HG02642 (cell line): ENCODE data around the gene MBD1.
"Not testable (repeated sequence)": the region's sequence is repeated elsewhere in the genome, so short reads cannot be mapped to it uniquely, and the experiment has no call there.

Experiments
- ATAC-seq: cut with Tn5 transposase; IDR thresholded peaks from one replicate; pipeline ENCODE4 v1.9.1; 2021; ENCODE audit warnings: mild to moderate bottlenecking; ENCODE audit not compliant: unreplicated experiment, poor library complexity

Gene MBD1, protein sequence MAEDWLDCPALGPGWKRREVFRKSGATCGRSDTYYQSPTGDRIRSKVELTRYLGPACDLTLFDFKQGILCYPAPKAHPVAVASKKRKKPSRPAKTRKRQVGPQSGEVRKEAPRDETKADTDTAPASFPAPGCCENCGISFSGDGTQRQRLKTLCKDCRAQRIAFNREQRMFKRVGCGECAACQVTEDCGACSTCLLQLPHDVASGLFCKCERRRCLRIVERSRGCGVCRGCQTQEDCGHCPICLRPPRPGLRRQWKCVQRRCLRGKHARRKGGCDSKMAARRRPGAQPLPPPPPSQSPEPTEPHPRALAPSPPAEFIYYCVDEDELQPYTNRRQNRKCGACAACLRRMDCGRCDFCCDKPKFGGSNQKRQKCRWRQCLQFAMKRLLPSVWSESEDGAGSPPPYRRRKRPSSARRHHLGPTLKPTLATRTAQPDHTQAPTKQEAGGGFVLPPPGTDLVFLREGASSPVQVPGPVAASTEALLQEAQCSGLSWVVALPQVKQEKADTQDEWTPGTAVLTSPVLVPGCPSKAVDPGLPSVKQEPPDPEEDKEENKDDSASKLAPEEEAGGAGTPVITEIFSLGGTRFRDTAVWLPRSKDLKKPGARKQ

GRCh38 chr18:50281295-50281971 is at the start of gene MBD1:
Gene MBD1, minus strand, starts transcription at chr18:50281523. Its CDS starts 1,531 bp downstream, at chr18:50279992.
- peak; percentile 90 for ATAC-seq

DNA sequence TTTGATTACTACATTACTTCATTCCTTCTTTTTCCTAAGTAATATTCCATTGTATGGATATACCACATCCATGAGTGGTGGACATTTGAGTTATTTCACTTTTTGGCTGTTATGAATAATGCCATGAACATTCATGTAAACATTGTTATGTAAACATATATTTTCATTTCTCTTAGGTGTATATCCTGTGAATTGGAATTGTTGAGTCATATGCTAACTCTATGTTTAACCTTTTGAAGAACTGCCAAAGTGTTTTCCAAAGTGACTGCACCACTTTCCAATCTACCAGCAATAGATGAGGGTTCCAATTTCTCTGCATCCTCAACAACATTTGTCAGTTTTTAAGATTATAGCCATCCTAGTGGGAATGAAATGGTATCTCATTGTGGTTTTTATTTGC is 48.9 kb upstream of the MBD1 start:
- ATAC-seq = no peak

- no peak for ATAC-seq
Observed at GRCh38 chr18:50327983-50328382, 46.7 kb upstream of the MBD1 start.

- peak; percentile 65 for ATAC-seq
Observed at GRCh38 chr18:50320719-50321118, 39.4 kb upstream of the MBD1 start.

- ATAC-seq = peak; percentile 74
Observed at GRCh38 chr18:50315100-50315871, 34.0 kb upstream of the MBD1 start.

- ATAC-seq = no peak
Observed at GRCh38 chr18:50313873-50314460, 32.6 kb upstream of the MBD1 start.

DNA sequence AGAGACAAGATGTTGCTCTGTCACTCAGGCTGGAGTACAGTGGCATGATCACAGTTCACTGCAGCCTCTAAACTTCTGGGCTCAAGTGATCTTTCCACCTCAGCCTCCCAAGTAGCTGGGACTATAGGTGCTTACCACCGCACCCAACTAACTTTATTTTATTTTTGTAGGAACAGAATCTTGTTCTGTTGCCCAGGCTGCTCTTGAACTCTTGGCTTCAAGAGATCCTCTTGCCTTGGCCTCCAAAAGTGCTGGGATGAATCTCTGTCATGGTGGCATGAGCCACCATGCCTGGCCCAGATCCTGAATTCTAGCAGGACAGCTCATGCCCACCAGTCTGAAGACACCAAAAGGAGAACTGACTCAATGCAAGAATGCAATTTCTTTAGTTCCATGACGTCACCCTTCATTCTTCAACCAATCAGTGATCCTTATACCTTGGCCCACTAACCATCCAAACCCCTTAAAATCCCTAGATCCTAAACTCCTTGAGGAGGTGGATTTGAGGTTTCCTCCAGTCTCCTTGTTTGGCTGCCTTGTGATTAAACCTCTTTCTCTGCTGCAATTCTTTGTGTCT is 31.8 kb upstream of the MBD1 start:
- peak; percentile 34 for ATAC-seq

GRCh38 chr18:50312296-50313030 is 31.1 kb upstream of the MBD1 start:
- peak; percentile 73 for ATAC-seq

DNA sequence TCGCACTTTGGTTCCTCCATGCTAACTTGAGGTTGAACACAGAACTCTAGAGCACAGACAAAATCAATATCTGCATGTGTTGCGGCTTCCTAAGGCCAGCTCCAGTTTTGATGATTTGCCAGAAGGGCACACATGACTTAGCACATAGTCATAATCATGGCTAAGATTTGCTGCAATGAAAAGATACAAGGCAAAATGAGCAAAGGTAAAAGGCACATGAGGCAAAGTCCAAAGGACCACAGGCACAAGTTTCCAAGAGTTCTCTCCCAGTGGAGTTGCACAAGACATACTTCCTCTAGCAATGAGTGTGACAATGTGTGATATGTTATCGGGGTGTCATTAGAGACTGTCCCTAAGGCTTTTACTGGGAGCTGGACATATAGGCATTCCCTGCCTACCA is 30.3 kb upstream of the MBD1 start:
- ATAC-seq = no peak

- no peak for ATAC-seq
Observed at GRCh38 chr18:50310080-50310479, 28.8 kb upstream of the MBD1 start.

- not testable (repeated sequence) for ATAC-seq
Observed at GRCh38 chr18:50308851-50309250, 27.5 kb upstream of the MBD1 start.

- peak; percentile 92 for ATAC-seq
Observed at GRCh38 chr18:50307738-50308470, 26.6 kb upstream of the MBD1 start.

DNA sequence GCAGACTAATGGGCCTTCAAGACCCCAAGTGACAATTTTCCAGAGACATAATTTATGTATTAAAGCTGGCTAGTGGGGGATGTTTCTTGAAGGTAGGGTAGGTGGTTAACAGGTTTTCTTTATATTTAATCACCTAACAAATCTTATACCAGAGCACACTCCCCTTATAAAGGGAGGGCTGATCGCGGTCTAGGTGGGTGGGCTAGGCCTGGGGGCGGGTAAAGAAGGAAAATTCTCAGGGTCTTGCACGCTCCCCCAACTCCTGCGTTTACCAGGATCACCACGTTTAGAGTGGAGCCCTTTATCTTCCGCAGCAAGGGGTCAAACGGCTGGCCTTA is 26.0 kb upstream of the MBD1 start:
- no peak for ATAC-seq

- no peak for ATAC-seq
Observed at GRCh38 chr18:50306944-50307343, 25.6 kb upstream of the MBD1 start.

- ATAC-seq = no peak
Observed at GRCh38 chr18:50301074-50301473, 19.8 kb upstream of the MBD1 start.

- ATAC-seq = no peak
Observed at GRCh38 chr18:50299626-50300388, 18.5 kb upstream of the MBD1 start.

GRCh38 chr18:50298443-50299284 is 17.3 kb upstream of the MBD1 start:
- no peak for ATAC-seq
